ENCODE results near the gene NHS.

DNA sequence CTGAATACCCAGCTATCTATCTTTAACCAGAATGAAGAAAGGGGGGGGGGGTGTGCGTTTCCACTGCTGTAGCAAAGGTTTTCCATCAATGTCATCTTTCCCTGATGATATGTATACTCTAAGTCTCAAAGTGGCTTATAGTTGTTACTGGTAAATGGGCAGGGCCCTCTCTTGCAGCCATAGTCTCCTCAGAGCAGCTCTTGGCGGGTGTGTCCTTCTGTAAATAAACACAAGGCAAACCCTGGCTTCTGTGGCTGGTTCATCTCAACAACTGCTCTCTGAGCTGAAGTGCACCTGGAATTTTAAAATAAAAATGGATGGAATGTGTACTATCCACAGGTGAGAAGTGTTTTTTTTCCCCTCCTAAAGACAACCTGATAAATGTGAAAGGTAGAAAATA, 304.8 kb downstream of the NHS start:
- TF ChIP-seq CTCF (IDR thresholded peaks at IDR 0.05) (no peak), POLR2A (IDR thresholded peaks at IDR 0.05) (no peak)

Measured in thyroid gland (tissue), 4 donors.